ENCODE data around the gene HNRNPD. TPM values are rescaled to one million over a fixed set of nuclear protein-coding genes. Genes with fewer than 3 reads are reported as not detected.

The HNRNPD gene
- total RNA-seq, 4 donors from 2014 or later, result 65.5 to 253 (median 78.1) TPM

Other genes with a start within 250 kb of the HNRNPD start
- gene HNRNPDL, start 56.5 kb upstream of the HNRNPD start, total RNA-seq, result 100 to 1,000 TPM; 101 to 257 (median 126) TPM
- gene ENOPH1, start 56.6 kb upstream of the HNRNPD start, total RNA-seq, result 10 to 100 TPM; 31.2 to 36.1 (median 31.8) TPM
- 10 to 100 TPM in 2 of 4 donors, 1 to 10 TPM in 2; 3.2 to 10.7 (median 8.7) TPM for gene TMEM150C, start 188.0 kb upstream of the HNRNPD start, total RNA-seq

Data from suprapubic skin (tissue), 4 donors.